ENCODE data around the gene ATP1A1. TPM values are rescaled to one million over a fixed set of nuclear protein-coding genes. Genes with fewer than 3 reads are reported as not detected.
A peak's percentile ranks its signal among the peaks of the same experiment; 100 is the strongest.

The ATP1A1 gene
- total RNA-seq, 4 donors from 2014 or later, result 324 to 3,097 (median 1,990) TPM

DNA sequence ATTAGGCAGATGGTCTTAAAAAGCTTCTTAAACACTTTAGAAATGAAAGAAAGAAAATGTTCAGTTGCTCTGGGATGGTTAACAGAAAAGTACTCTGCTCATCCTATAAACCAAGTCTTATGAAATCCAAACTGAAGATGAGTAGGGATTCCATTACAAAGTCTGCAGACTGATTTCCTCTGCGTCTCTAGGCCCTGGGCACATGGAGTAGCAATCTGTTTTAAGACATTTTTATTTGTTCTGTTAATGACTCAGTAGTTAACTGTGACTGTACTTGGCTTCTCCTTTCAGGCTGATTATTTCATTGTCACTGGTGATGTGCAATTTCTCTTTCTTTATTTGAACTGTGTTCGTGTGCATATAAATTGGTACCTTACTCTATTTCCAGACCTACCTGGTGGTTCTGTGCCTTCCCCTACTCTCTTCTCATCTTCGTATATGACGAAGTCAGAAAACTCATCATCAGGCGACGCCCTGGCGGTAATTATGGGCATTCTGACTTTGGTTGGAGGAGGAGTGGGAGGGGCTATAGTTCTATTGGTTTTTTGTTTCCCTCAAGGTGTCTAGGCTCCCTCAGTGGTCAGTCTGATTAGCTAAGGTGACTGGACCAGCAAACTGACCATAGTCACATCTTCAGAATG, 30.6 kb downstream of the ATP1A1 start:
- H3K9me3 ChIP-seq, result no peaks in the 10 kb centered on the region
- in situ Hi-C loops (cut with MboI; ENCODE audit: low pct_ligation_motif_present in 1 of 4, low pct_unique_long_range_greater_than_20kb in 1 of 4, low sequenced_read_pairs in 3 of 4) (no loop called here), intact Hi-C loops (cut with DNase I; ENCODE audit: low total_unique reads) (no loop called here)
- H3K27me3 ChIP-seq, result no peaks in the 10 kb centered on the region
- DNase-seq, result no peak
- TF ChIP-seq CTCF (IDR thresholded peaks at IDR 0.05) (no peak), POLR2AphosphoS5 (IDR thresholded peaks at IDR 0.05) (no peak), EP300 (IDR thresholded peaks at IDR 0.05; ENCODE audit: low read depth) (no peak), POLR2A (IDR thresholded peaks at IDR 0.05) (no peak)
- H3K4me1 ChIP-seq, result no peaks in the 10 kb centered on the region
- H3K27ac ChIP-seq, result no peak overlapping the region
- H3K4me3 ChIP-seq, result no peak overlapping the region
- peaks cover 0 to 85% (median 42%) of the 10 kb centered on the region in 4 donors for H3K36me3 ChIP-seq
- 55 to 80% methylated on average over 1 to 7 of the region's 7 CpGs for WGBS, 2 donors (ENCODE audit: low coverage in 1 of 2)

- no peak overlapping the region for H3K27ac ChIP-seq
- intact Hi-C loops (cut with DNase I; ENCODE audit: low total_unique reads), result no loop called here
- H3K36me3 ChIP-seq, result peaks cover 0 to 74% (median 36%) of the 10 kb centered on the region in 4 donors
- no peak for DNase-seq
- 80 to 87% methylated on average over 1 to 5 of the region's 5 CpGs for WGBS, 2 donors (ENCODE audit: low coverage in 1 of 2)
- TF ChIP-seq POLR2AphosphoS5 (IDR thresholded peaks at IDR 0.05) (no peak), POLR2A (IDR thresholded peaks at IDR 0.05) (no peak), CTCF (IDR thresholded peaks at IDR 0.05) (no peak), EP300 (IDR thresholded peaks at IDR 0.05; ENCODE audit: low read depth) (no peak)
- no peaks in the 10 kb centered on the region for H3K4me1 ChIP-seq
- H3K27me3 ChIP-seq, result no peaks in the 10 kb centered on the region
- H3K9me3 ChIP-seq, result no peaks in the 10 kb centered on the region
- no peak overlapping the region for H3K4me3 ChIP-seq
- in situ Hi-C loops (cut with MboI; ENCODE audit: low pct_ligation_motif_present in 1 of 4, low pct_unique_long_range_greater_than_20kb in 1 of 4, low sequenced_read_pairs in 3 of 4), result no loop called here
Measured at GRCh38 chr1:116404699-116405098, 31.7 kb downstream of the ATP1A1 start.

DNA sequence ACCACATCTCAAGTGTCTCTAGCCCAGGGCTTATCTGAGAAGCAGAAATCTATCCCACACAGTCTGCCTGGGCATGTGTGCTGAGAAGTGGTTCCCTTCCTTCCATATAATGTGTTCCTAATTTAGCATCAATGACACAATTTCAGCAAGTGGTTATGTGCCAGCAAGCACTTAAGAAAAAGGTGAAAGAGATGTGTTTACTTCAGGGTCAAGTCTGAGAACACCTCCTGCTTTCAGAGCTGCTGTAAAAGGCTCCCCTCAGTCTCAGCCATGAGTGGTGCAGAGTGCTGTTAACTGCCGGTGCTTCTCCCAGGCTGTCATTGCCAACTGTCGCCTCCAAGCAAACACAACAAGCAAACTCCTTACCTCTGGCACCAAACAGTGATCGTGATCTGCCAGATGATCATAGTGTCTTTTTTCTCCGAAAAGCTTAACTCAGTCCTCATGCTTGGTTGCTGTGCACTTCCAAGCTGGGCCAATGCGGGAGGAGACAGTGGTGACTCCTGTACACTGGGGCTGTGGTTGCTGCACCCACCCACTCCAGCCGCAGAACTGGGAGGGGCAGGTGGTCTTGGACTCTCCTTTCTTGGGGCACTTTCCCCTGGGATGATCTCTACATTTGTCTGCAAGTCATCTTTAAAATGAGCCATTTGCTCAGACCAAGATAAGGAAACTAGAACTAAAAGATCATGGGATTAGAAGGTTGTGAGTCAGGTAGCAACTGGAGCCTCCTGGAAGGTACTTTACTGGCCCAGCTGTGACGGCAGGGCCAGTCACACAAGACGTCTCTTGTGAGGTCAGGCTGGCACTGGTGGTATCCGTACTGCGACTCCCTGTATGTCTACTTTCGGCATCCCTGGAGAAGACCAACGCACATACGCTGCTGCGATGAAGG, 32.4 kb downstream of the ATP1A1 start:
- intact Hi-C loops (cut with DNase I; ENCODE audit: low total_unique reads), result no loop called here
- H3K9me3 ChIP-seq, result no peaks in the 10 kb centered on the region
- in situ Hi-C loops (cut with MboI; ENCODE audit: low pct_ligation_motif_present in 1 of 4, low pct_unique_long_range_greater_than_20kb in 1 of 4, low sequenced_read_pairs in 3 of 4), result no loop called here
- H3K27ac ChIP-seq, result no peak overlapping the region
- H3K36me3 ChIP-seq, result peaks cover 0 to 66% (median 32%) of the 10 kb centered on the region in 4 donors
- H3K4me1 ChIP-seq, result no peaks in the 10 kb centered on the region
- no peak overlapping the region for H3K4me3 ChIP-seq
- no peak for DNase-seq
- 78% methylated on average over 14 of the region's 14 CpGs; no CpG with 5 or more reads in 1 of the 2 donors for WGBS, 2 donors (ENCODE audit: low coverage in 1 of 2)
- H3K27me3 ChIP-seq, result no peaks in the 10 kb centered on the region
- TF ChIP-seq POLR2A (IDR thresholded peaks at IDR 0.05), result no peak
- TF ChIP-seq POLR2AphosphoS5 (IDR thresholded peaks at IDR 0.05), result peak in 2 of 3 donors; percentile 17 to 46

DNA sequence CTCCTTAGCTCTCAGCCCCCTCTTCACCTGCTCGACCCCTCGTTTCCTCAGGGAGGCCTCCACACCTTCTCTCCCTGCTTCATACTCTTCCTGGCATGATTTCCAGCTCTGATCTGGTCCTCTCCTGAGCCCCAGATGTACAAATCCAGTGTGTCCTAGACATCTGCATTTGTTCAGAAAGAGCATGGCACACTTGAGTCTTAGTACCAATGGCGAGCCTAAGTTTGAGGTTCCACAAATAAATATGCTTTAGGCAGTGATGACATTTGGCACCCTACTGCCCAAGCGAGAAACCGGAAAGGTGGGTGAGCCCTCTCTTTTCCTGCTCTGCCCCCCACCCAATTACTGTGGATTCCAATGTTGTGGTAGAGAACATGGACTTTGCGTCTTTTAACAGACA, 34.0 kb downstream of the ATP1A1 start:
- intact Hi-C loops (cut with DNase I; ENCODE audit: low total_unique reads) (no loop called here), in situ Hi-C loops (cut with MboI; ENCODE audit: low pct_ligation_motif_present in 1 of 4, low pct_unique_long_range_greater_than_20kb in 1 of 4, low sequenced_read_pairs in 3 of 4) (no loop called here)
- peaks cover 0 to 51% (median 23%) of the 10 kb centered on the region in 4 donors for H3K36me3 ChIP-seq
- WGBS, 2 donors (ENCODE audit: low coverage in 1 of 2), result 96% methylated on average over 3 to 6 of the region's 6 CpGs
- H3K27me3 ChIP-seq, result no peaks in the 10 kb centered on the region
- no peak overlapping the region for H3K27ac ChIP-seq
- H3K4me1 ChIP-seq, result no peaks in the 10 kb centered on the region
- TF ChIP-seq POLR2AphosphoS5 (IDR thresholded peaks at IDR 0.05), result peak in 1 of 3 donors; percentile 16
- TF ChIP-seq EP300 (IDR thresholded peaks at IDR 0.05; ENCODE audit: low read depth), result no peak
- no peak for TF ChIP-seq POLR2A (IDR thresholded peaks at IDR 0.05)
- TF ChIP-seq CTCF (IDR thresholded peaks at IDR 0.05), result no peak
- H3K4me3 ChIP-seq, result no peak overlapping the region
- no peak for DNase-seq
- H3K9me3 ChIP-seq, result no peaks in the 10 kb centered on the region
